M059J (cell line): ENCODE measurements around the gene NLRC5. TPM values are rescaled to one million over a fixed set of nuclear protein-coding genes. Genes with fewer than 3 reads are reported as not detected.
"Not testable (repeated sequence)": the region's sequence is repeated elsewhere in the genome, so short reads cannot be mapped to it uniquely, and the experiment has no call there.

Source experiments
- DNase-seq: peaks from one replicate; pipeline ENCODE4 v3.0.0-alpha.2; 2012; ENCODE audit warnings: low read depth
- total RNA-seq: library from RNA; depleted of rRNA; stranded (reverse); fragments of >200 nt; shearing (Covaris generic); gene quantifications from 2 replicates; pipeline ENCODE4 v1.2.3, GENCODE V29; 2014

The NLRC5 gene
- total RNA-seq, 1 experiment from 2014 or later = 31.1 TPM

DNA sequence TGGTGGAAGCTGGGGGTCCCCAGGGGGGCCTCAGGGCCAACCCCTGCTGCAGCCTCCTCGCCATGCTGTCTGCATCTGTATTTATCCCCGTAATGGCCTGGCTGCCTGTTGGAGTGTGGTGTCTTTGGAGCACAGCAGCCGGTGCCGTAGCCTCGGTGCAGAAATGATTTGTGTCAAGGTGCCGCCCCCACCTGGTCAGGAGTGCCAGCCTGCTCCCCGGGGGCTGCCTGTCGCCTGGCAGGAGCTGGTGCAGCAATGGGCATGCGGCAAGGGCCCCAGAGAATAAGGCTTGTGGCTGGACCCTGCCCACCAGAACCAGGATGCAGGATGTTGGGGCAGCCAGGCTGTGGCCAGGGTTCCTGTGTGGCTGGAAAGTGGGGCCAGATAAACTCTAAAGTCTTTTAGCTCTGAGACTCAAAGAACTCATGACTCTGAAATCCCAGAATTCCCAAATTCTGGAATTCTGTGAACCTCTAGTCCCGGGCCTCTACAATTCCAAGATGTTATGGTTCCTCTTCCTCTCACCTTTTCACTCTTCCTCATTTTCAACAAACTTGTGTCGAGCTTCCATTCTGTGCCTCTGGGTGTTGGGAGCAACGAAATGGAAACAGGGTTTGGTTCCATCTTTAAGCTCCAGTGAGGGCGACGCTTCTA is 109.0 kb downstream of the NLRC5 start:
- no peak for DNase-seq

DNA sequence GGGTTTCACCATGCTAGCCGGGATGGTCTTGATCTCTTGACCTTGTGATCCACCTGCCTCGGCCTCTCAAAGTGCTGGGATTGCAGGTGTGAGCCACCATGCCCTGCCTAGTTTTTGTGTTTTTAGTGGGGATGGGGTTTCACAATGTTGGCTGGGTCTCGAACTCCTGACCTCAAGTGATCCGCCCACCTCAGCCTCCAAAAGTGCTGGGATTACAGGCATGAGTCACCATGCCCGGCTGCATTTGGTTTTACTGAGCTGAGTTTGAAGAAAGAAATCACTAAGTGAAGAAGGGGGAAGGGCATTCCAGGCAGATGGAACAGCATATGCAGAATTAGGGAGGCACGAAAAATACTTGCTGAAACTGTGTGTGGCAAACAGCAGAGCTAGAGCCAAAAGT is 110.6 kb downstream of the NLRC5 start:
- DNase-seq = peak; percentile 69

DNA sequence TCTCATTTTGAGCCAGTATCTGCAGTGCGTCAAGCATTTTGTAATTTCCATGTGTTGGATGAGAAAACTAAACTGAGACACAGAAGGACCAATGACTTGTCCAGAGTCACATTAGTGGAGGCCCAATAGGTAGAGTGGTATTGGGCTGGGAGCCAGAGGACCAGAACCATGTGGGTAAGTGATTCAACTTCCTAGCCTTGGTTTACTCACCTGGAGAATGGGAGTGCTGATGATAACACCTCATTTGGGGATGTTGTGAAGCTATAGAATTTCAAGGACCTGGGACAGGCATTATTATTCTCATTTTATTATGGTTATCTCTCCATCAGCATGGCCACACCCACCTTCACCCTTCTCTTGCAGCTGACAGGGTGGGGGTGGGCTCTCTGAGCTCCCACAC is 111.1 kb downstream of the NLRC5 start:
- no peak for DNase-seq

DNA sequence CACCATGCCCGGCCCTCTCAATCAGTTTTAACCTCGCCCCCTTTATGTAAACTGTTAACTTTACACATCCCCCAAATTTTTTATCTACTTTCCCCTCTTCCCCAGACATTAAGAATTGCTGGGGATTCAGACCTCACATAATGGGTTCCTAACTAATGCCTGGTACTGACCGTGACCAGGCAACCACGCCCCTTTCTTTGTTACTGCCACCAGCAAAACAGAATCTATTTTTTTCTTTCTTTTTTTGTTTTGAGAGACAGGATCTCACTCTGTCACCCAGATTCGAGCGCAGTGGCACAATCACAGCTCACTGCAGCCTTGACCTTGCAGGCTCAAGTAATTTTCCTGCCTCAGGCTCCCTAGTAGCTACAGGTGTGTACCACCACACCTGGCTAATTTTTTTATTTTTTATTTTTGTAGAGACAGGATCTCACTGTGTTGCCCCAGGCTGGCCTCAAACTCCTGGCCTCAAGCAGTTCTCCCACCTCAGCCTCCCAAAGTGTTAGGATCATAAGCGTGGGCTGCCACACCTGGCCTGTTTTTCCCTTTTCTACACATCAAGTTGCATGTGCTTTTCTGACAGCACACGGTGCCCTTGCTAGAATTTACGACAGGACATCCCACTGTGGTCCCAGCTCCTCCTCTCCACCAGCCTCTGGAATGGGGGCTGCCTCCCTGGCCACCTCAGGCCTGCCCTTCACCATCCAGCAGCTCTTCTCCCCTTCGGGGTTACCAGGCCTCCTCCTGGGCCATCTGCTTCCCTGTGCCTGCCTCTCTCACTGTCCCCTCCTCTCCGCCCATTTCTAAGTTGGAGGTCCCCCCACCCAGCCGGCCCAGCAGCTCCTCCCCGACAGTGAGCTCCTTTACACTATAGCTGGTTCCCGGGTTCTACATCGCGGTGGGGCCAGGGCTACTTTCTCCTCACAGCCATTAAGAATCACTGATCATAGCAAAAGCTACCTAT is 113.8 kb downstream of the NLRC5 start:
- DNase-seq = no peak

DNA sequence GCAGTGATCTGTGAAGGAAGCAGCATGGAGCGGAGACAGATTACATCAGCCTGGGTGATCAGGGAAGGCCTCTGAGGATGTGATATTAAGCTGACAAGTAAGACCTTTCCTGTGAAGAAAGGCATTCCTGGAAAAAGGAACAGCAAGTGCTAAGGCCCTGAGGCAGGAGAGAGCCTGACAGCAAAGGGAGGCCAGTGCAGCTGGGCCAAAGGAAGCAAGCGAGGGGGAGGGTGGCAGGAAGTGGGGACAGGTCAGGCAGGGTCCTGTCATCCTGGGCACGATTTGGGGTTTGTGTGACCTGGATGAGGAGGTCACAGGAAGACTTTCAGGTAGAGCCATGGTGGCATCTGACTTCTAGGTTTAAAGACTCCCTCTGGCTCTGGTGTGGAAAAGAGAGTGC is 115.3 kb downstream of the NLRC5 start:
- no peak for DNase-seq

DNA sequence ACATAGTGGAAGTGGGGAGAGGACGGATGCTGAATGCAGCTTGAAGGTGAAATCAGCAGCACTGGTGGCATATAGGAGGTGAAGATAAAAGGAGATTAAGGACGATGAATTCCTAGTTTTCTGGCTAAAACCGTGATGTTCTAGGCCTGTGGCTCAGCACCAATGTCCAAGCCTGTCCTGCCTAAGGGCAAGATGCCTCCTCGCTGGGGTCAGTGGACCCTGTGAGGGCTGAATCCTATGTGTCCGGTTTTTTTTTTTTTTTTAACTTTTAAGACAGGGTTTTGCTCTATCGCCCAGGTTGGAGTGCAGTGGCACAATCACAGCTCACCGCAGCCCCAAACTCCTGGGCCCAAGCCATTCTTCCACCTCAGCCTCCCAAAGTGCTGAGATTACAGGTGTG is 115.8 kb downstream of the NLRC5 start:
- no peak for DNase-seq

DNA sequence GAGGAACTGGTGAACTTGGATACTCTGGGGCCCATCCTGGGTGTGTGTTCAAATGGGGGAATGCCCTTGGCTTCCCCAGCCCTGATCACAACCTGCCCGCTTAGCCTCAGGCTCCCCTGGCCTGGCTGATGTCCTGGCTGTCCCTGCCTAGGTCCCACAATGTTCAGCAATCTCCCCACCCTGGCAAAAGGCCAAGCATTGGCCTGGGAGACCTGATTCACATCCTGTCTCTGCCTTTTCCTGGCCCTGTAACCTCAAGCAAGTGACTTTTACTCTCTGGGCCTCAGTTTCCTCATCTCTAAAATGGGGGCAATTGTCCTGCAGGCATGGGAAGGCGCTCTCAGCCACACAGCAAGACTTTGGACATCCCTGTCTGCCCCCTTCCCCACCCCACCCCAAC is 117.4 kb downstream of the NLRC5 start:
- peak; percentile 70 for DNase-seq

DNA sequence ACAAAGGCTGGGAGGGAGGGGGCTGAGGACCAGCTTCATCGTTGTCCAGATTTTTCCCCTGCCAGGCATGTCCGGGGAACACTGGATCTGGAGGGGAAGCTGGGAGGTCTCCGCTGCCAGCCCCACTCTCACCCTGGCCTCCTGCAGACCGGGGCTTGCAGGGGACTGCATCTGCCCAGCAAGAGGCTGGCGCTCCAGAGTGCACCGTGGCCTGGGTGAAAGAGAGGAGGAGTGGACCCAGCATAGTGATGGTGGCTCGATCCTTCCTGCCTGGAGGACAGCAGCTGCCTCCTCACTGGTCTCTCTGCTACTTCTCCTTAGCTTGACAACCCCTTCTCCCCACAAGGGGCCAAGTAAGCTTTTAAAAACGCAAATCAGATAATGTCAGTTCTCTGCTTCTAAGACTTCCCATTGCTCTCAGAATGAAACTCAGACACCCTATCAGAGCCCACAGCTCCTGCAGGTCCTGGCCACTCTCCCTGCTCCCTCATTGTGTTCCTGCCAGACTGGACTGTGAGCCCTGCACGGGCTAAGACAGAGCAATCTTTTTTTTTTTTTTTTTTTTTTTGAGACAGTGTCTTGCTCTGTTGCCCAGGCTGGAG is 118.1 kb downstream of the NLRC5 start:
- DNase-seq = no peak

DNA sequence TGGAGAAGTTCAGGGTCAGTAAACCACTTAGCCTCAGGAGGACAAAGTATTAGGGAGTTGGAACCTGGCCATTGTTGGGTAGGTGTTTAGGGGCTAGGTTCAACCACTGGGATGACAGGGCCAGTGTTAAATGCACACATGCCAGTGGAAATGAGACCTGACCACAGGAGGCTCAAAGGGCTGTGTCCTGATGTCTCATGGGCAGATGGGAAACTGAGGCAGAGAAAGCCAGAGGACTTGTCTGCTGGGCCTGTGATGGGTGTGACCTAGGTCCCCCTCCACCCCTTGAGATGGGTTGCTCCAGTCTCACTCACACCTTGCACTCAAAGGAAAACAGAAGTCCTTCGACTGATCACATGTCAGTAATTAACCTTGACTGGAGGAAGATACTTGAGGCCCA is 119.1 kb downstream of the NLRC5 start:
- no peak for DNase-seq

DNA sequence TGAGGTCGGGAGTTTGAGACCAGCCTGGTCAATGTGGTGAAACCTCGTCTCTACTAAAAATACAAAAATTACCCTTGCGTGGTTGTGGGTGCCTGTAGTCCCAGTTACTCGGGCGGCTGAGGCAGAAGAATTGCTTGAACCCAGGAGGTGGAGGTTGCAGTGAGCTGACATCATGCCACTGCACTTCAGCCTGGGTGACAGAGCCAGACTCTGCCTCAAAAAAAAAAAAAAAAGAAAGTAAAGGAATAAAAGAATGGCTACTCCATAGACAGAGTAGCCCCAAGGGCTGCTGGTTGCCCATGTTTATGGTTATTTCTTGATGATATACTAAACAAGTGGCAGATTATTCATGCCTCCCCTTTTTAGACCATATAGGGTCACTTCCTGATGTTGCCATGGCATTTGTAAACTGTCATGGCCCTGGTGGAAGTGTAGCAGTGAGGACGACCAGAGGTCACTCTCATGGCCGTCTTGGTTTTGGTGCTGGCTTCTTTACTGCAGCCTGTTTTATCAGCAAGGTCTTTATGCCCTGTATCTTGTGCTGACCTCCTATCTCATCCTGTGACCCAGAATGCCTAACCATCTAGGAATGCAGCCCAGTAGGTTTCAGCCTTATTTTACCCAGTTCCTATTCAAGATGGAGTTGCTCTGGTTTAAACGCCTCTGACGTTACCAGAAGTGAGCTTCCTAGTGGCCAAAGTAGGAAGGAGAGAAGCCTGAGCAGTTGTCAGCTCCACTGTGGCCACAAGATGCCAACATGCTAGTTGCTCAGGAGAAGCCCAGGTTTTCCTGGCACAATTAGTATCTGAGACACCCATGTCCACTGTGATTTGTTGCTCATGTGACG is 120.1 kb downstream of the NLRC5 start:
- not testable (repeated sequence) for DNase-seq

DNA sequence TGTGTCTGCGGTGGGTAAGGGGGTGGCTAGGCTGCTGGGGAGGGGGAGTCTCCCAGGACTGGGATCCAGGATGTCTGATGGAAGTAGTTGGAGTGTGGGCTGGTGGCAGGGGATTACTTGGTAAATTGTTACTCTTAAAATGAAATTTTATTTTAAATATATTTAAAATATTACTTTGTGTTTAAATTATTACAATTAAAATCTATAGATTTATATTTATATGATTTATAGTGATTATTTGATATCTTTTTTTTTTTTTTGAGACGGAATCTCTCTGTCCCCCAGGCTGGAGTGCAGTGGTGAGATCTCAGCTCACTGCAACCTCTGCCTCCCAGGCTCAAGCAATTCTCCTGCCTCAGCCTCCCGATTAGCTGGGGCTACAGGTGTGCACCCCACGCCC is 121.6 kb downstream of the NLRC5 start:
- DNase-seq = no peak

DNA sequence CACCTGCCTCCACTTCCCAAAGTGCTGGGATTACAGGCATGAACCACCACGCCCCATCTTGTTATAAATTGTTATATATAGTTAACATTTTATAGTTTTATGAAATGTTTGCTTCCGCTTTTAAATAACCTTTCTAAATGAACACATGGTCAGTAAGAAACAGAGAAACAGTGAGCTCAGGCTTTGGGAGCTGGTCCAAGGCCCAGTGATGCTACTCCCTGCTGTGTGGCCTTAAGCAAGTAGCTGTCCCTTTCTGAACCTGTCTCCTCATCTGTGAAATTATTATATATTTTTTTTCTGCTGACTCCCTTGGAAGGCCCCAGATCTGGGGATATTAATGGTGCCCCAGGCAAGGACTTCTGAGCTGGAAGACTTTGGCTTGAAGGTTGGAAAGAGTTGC is 122.1 kb downstream of the NLRC5 start:
- no peak for DNase-seq

DNA sequence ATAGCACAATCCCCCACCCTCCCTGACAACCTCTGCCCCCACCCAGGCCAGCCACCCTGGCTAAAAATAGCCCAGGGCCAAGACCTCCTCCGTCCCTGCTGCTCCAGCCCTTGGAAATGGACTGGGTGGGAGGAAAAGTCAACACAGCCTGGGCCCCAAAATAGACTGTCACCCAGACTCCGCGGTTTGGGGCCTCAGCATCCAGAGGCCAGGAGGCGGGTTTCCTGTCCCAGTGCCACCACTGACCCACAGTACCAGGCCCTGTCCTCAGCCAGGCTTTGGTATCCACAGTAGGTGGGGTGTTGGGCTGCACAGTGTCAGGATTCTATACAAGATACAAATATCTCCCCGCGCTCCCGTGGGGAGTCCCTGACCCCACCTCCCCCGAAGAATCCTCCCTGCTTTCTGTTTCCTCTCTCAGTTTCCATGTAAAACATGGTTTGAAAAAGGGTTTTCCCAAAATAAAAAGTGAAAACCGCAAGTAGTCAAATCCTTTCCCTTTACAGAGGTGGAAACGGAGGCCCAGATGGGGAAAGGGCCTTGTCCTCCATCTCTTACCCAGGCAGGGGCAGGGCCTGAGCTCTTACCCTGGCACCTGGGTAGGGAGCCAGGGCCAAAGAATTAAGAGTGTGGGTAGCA is 123.2 kb downstream of the NLRC5 start:
- no peak for DNase-seq

DNA sequence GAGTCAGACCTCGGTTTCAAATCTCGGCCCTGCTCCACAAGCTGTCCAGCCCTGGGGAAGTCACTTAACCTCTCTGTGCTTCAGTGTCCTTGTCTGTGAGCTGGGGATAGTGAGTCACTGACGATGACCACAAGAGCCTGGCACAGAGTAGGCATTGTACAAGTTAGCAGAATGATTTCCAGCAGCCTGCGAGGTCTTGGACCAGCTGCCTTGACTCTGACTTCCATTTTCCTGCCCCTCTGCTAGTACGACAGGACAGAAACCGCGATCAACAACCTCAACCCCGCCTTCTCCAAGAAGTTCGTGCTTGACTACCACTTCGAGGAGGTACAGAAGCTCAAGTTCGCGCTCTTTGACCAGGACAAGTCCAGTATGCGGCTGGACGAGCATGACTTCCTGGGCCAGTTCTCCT is 123.7 kb downstream of the NLRC5 start:
- DNase-seq = peak; percentile 52

DNA sequence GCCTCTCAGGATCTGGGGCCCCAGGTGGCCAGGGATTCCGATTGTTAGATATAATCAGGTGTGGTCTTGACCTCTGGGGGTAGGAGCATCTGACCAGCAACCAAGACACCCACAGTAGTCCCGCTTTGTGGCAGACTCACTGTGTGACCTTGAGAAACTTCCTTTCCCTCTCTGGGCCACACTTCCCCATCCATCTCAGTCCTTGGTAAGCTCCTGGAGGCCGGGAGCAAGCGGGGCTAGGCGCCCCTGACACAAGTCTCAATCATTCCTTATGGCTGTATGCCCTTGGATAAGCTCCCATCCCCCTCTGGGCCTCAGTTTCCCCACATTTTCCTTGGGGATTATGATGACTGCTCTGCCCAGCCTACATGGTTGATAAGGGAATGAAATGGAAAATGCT is 124.3 kb downstream of the NLRC5 start:
- no peak for DNase-seq

DNA sequence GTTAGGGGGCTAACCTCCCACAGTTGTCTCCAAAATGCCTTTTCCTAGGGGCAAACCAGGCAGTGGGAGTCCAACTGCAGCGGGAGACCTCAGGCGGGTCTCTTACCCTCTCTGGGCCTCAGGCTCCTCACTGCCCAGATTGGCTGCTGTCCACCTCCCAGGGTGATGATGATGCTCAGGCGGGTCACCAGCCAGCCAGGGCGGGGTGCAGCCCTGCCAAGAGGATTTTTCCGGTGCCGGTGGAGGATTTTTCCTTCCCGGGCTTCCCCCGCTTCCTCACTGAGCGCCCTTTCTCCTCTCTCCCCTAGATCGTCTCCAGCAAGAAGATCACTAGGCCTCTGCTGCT is 125.8 kb downstream of the NLRC5 start:
- DNase-seq = peak; percentile 53

DNA sequence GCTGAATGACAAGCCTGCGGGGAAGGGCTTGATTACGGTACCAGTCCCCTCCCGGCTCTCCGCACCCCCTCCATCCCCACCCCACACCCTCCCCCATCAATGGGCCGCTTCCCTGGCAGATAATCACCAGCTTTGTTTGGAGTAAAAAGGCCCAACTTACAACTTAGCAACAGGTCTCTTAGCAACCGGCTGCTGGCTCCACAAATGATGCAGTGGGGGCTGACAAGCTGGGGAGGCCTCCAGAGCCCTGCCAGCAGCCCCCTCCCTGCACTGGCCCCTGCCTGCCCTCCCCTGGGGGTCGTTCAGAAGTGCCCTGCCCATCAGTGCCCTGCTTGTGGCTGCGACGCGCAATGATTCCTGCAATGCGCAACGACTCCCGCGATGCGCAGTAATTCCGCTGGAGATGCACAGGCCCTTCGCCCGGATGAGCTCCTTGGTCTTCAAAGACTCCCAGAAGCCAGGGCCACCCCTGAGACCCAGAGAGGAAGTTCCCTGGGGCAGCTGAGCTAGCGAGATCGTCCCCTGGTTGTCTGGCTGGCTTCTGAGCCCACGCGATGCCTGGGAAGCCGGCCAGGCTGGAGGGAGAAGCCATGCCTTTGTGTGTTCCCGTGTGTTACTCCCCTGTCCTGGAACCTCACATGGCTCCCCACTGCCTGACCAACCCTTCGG is 126.3 kb downstream of the NLRC5 start:
- DNase-seq = peak; percentile 47

DNA sequence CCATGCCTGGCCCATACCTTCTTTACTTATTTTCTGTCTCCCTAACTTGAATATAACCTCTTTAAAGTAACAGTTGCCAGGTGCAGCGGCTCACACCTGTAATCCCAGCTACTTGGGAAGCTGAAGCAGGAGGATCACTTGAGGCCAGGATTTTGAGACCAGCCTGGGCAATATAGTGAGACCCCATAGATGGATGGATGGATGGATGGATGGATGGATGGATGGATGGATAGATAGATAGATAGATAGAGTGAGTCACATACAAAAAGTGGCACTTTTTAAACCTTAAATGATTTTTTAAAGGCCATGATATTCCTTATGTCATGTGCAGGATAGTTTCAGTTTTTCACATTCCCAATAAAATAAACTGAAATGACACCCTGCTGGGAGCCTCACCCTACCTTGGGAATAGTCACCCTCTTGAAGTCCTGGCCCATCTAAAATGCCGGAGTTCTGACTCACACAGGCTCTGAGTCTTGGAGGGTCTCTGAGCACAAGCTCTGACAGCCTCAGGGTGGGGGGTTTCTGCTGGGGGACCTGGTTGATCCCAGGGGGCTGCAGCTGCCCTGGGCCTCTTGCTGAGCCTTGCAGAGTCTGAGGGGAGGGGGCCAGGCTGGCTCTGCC is 129.2 kb downstream of the NLRC5 start:
- DNase-seq = no peak

DNA sequence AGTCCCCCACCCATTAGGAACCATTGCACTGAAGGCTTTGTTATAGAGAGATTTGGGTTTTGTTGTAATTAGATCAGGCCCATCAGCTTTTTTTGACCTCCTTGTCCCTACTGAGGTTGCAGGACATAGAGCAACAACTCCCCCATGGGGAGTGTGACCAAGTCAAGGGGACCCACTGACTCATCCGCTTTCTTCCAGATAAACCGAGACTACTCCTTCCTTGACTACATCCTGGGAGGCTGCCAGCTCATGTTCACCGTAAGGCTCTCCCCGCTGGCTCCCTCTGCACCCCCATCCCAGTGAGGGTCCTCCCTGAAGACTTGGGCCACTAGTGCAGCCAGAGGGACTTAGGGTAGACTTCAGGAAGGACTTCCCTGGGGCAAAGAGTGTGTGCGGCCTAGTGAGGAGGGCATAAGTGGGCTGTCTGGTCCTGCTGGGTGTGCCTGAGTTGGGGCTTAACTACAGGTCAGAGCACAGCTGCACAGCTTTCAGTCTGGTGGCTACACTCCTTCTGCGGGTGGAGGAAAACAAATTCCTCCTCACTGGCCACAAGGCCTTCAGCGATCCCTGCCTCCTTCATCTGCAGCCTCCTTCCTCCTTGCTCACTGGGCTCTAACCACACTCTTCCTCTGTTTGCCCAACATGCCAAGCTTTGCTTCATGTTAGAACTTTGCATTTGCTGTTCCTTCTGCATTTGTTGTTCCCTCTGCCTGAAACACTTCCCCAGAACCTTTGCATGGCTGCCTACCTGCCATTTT is 134.0 kb downstream of the NLRC5 start:
- peak; percentile 60 for DNase-seq
